IMR-90 (cell line): ENCODE results near the gene HARS2. TPM values are rescaled to one million over a fixed set of nuclear protein-coding genes. Genes with fewer than 3 reads are reported as not detected.
A peak's percentile ranks its signal among the peaks of the same experiment; 100 is the strongest.

Source experiments
- ATAC-seq: fragments of 200-7000 bp; cut with Tn5 transposase; 2 replicates; pipeline ENCODE4 v1.9.1; 2020; ENCODE audit warnings: low read depth, mild to moderate bottlenecking, moderate library complexity
- BruUV-seq: library from RNA; stranded (reverse); fragments of 400-500 nt; replicated peaks from 2 replicates; lab custom pipeline; 2021; lab: Mats Ljungman, UMichigan
- CTCF ChIA-PET: fragments of 300-600 bp; formaldehyde crosslinking; extraction: SDS; loops from one replicate; lab custom pipeline; 2021; ENCODE audit warnings: antibody characterized with exemption; lab: Yijun Ruan, JAX
- POLR2A ChIA-PET: fragments of 300-600 bp; sonication (Branson Sonifier 250); formaldehyde crosslinking; loops from one replicate; lab custom pipeline; 2022; ENCODE audit warnings: antibody characterized with exemption; ENCODE audit not compliant: unreplicated experiment; lab: Charles Lee
- DNase-seq: peaks from one replicate; pipeline ENCODE4 v3.0.0; 2013
- H2AFZ ChIP-seq: replicated peaks from 2 replicates; pipeline ENCODE3; 2013; ENCODE audit warnings: low read length, mild to moderate bottlenecking; ENCODE audit not compliant: poor library complexity
- H2AK5ac ChIP-seq: 2 replicates; pipeline ENCODE4 v1.6.1; 2013; ENCODE audit warnings: low read depth, low read length, inconsistent platforms
- H2AK9ac ChIP-seq: replicated peaks from 2 replicates; pipeline ENCODE3; 2013; ENCODE audit warnings: mild to moderate bottlenecking, low read depth, low read length, moderate library complexity; ENCODE audit not compliant: poor library complexity
- H2BK120ac ChIP-seq: 2 replicates; pipeline ENCODE4 v1.6.1; 2013; ENCODE audit warnings: low read depth, low read length, inconsistent platforms
- H2BK15ac ChIP-seq: 3 replicates; pipeline ENCODE4 v1.6.1; 2013; ENCODE audit warnings: low read depth, low read length, inconsistent platforms
- H2BK20ac ChIP-seq: 2 replicates; pipeline ENCODE4 v1.6.1; 2013; ENCODE audit warnings: low read depth, mild to moderate bottlenecking, inconsistent platforms, low read length, moderate library complexity
- H2BK5ac ChIP-seq: 2 replicates; pipeline ENCODE4 v1.6.1; 2013; ENCODE audit warnings: mild to moderate bottlenecking, low read depth, low read length, inconsistent platforms; ENCODE audit not compliant: poor library complexity, severe bottlenecking
- H3K14ac ChIP-seq: replicated peaks from 2 replicates; pipeline ENCODE4 v1.6.1; 2013; ENCODE audit warnings: low read depth, low read length, inconsistent platforms
- H3K18ac ChIP-seq: 2 replicates; pipeline ENCODE4 v1.6.1; 2013; ENCODE audit warnings: low read depth, low read length, control low read depth
- H3K23ac ChIP-seq: 2 replicates; pipeline ENCODE4 v1.6.1; 2013; ENCODE audit warnings: low read depth, low read length, inconsistent platforms
- H3K27ac ChIP-seq: 2 replicates; pipeline ENCODE4 v1.5.1; 2013; ENCODE audit warnings: mild to moderate bottlenecking, control low read depth, low read length; ENCODE audit not compliant: insufficient read depth
- H3K27me3 ChIP-seq: 2 replicates; pipeline ENCODE4 v1.6.1; 2013; ENCODE audit warnings: low read length; ENCODE audit not compliant: control insufficient read depth, insufficient read depth
- H3K36me3 ChIP-seq: 2 replicates; pipeline ENCODE4 v1.6.1; 2013; ENCODE audit warnings: low read length, mixed read lengths; ENCODE audit not compliant: control insufficient read depth, insufficient read depth
- H3K4ac ChIP-seq: 2 replicates; pipeline ENCODE4 v1.6.1; 2013; ENCODE audit warnings: low read depth, low read length, inconsistent platforms
- H3K4me1 ChIP-seq: 2 replicates; pipeline ENCODE4 v1.6.1; 2013; ENCODE audit warnings: low read length, mixed read lengths; ENCODE audit not compliant: control insufficient read depth, insufficient read depth
- H3K4me2 ChIP-seq: 2 replicates; pipeline ENCODE4 v1.6.1; 2013; ENCODE audit warnings: low read depth, mild to moderate bottlenecking, control low read depth, low read length, moderate library complexity
- H3K4me3 ChIP-seq: 2 replicates; pipeline ENCODE4 v1.5.1; 2013; ENCODE audit warnings: low read depth, mild to moderate bottlenecking, control low read depth, low read length, moderate library complexity; ENCODE audit not compliant: insufficient read depth
- H3K56ac ChIP-seq: 2 replicates; pipeline ENCODE4 v1.6.1; 2013; ENCODE audit warnings: low read length, inconsistent platforms; ENCODE audit not compliant: insufficient read depth; ENCODE audit errors: extremely low read depth
- H3K79me1 ChIP-seq, 2 experiments: 2 replicates each; pipeline ENCODE4 v1.6.1; 2013; ENCODE audit warnings: low read length in 2 of 2, inconsistent platforms in 1 of 2, low read depth in 1 of 2
- H3K9ac ChIP-seq: 2 replicates; pipeline ENCODE4 v1.6.1; 2013; ENCODE audit warnings: low read depth, low read length, control low read depth
- H3K9me1 ChIP-seq: 2 replicates; pipeline ENCODE4 v1.6.1; 2013; ENCODE audit warnings: low read length, inconsistent platforms; ENCODE audit not compliant: insufficient read depth
- H3K9me3 ChIP-seq: 2 replicates; pipeline ENCODE4 v1.6.1; 2013; ENCODE audit warnings: low read length; ENCODE audit not compliant: control insufficient read depth, insufficient read depth
- H4K20me1 ChIP-seq: 2 replicates; pipeline ENCODE4 v1.6.1; 2013; ENCODE audit warnings: low read length, inconsistent platforms; ENCODE audit not compliant: insufficient read depth
- H4K5ac ChIP-seq: 2 replicates; pipeline ENCODE4 v1.6.1; 2013; ENCODE audit warnings: mild to moderate bottlenecking, low read depth, low read length, control low read depth
- H4K8ac ChIP-seq, 2 experiments: 2 replicates each; pipeline ENCODE4 v1.6.1; 2013; ENCODE audit warnings: low read depth in 2 of 2, low read length in 2 of 2, control low read depth in 1 of 2, inconsistent platforms in 1 of 2
- H4K91ac ChIP-seq: 2 replicates; pipeline ENCODE4 v1.6.1; 2013; ENCODE audit warnings: low read depth, low read length, inconsistent platforms; ENCODE audit not compliant: insufficient read depth
- BHLHE40 ChIP-seq: fragments of 150-350 bp; IDR thresholded peaks from 2 replicates; pipeline ENCODE4 v1.6.1; 2016; ENCODE audit warnings: mild to moderate bottlenecking, low read depth, low read length
- CEBPB ChIP-seq: IDR thresholded peaks from 2 replicates; pipeline ENCODE4 v1.6.1; 2012; ENCODE audit warnings: low read depth, low read length, improper control_type of control experiment
- CHD1 ChIP-seq: IDR thresholded peaks from 2 replicates; pipeline ENCODE4 v1.6.1; 2012; ENCODE audit warnings: low read depth, low read length, improper control_type of control experiment
- CTCF ChIP-seq: conservative IDR thresholded peaks from 2 replicates; pipeline ENCODE4 v1.5.1; 2012; ENCODE audit warnings: mild to moderate bottlenecking, low read depth, low read length, improper control_type of control experiment
- ELK1 ChIP-seq: fragments of 150-350 bp; IDR thresholded peaks from 2 replicates; pipeline ENCODE4 v1.6.1; 2016; ENCODE audit warnings: low read depth, mild to moderate bottlenecking, low read length, moderate library complexity, borderline replicate concordance
- FOS ChIP-seq: fragments of 150-350 bp; IDR thresholded peaks from 2 replicates; pipeline ENCODE4 v1.6.1; 2016; ENCODE audit warnings: low read depth, low read length
- MAFK ChIP-seq: IDR thresholded peaks from 2 replicates; pipeline ENCODE4 v1.6.1; 2012; ENCODE audit warnings: low read depth, low read length, improper control_type of control experiment
- MAZ ChIP-seq: IDR thresholded peaks from 2 replicates; pipeline ENCODE4 v1.6.1; 2012; ENCODE audit warnings: low read depth, mild to moderate bottlenecking, low read length, improper control_type of control experiment, moderate library complexity, borderline replicate concordance
- MXI1 ChIP-seq: IDR thresholded peaks from 2 replicates; pipeline ENCODE4 v1.6.1; 2012; ENCODE audit warnings: low read depth, mild to moderate bottlenecking, low read length, moderate library complexity, borderline replicate concordance
- NFE2L2 ChIP-seq: fragments of 150-350 bp; IDR thresholded peaks from 2 replicates; pipeline ENCODE4 v1.6.1; 2016; ENCODE audit warnings: low read depth, mild to moderate bottlenecking, low read length
- RAD21 ChIP-seq: IDR thresholded peaks from 2 replicates; pipeline ENCODE4 v1.6.1; 2012; ENCODE audit warnings: low read length, improper control_type of control experiment
- RCOR1 ChIP-seq: IDR thresholded peaks from 2 replicates; pipeline ENCODE4 v1.6.1; 2012; ENCODE audit warnings: mild to moderate bottlenecking, low read length, improper control_type of control experiment; ENCODE audit not compliant: insufficient replicate concordance
- RFX5 ChIP-seq: IDR thresholded peaks from 2 replicates; pipeline ENCODE4 v1.8.0; 2012; ENCODE audit warnings: low read depth, mild to moderate bottlenecking, low read length, moderate library complexity
- USF2 ChIP-seq: fragments of 150-350 bp; IDR thresholded peaks from 2 replicates; pipeline ENCODE4 v1.6.1; 2017; ENCODE audit warnings: mild to moderate bottlenecking, antibody characterized with exemption, low read length, low read depth
- WGBS, 2 experiments: methylation state at CpG; one replicate each; pipeline versions ENCODE4 v1.1.5 to v1.1.7; 2013; ENCODE audit warnings: missing lambda C conversion rate in 2 of 2; ENCODE audit not compliant: insufficient read length in 1 of 2; ENCODE audit errors: extremely low coverage in 2 of 2; 5-methylcytosine and 5-hydroxymethylcytosine counted together
- dilution Hi-C: fragments of 300-500 bp; cut with HindIII; formaldehyde crosslinking; loops from one replicate; pipeline ENCODE4 v1.14.3; 2018; ENCODE audit warnings: low sequenced_read_pairs; ENCODE audit not compliant: unreplicated experiment
- in situ Hi-C: fragments of 300-500 bp; cut with MboI; formaldehyde crosslinking; loops from 3 replicates; pipeline ENCODE4 v1.14.3; 2019; ENCODE audit warnings: low sequenced_read_pairs, inconsistent platforms, mixed read lengths
- intact Hi-C: fragments of 100-400 bp; cut with micrococcal nuclease; formaldehyde crosslinking; loops from 2 replicates; pipeline ENCODE4 v1.10.0; 2022
- polyA plus RNA-seq, 3 experiments: library from polyadenylated mRNA; depleted of rRNA; stranded (reverse); fragments of >200 nt; gene quantifications; 2 replicates each; pipeline ENCODE4 v1.2.3, GENCODE V29; 2012; ENCODE audit warnings: low replicate concordance in 1 of 3
- total RNA-seq: library from RNA; depleted of rRNA; stranded (reverse); fragments of >200 nt; gene quantifications from 2 replicates; pipeline ENCODE4 v1.2.3, GENCODE V29; 2012

The HARS2 gene
- total and polyA plus RNA-seq, 2 of the 4 experiments (the other 2 are of a cell fraction): 30.1 to 33.0 TPM

GRCh38 chr5:140725799-140726471 lies 34.7 kb downstream of the HARS2 start:
- peak overlapping the region; percentile 33 for H3K4me2 ChIP-seq
- H4K8ac ChIP-seq: peak overlapping the region in 1 of 2 experiments; percentile 22; a peak in 1 of 4 replicates
- no peak overlapping the region for H2BK20ac ChIP-seq
- no peaks in the 10 kb centered on the region for H3K9me3 ChIP-seq
- no peak overlapping the region for H3K27ac ChIP-seq
- intact Hi-C loops (loop anchor here (10.0 kb wide), 1 partner anchor 481 kb away; no protein-coding TSS in a partner anchor), dilution Hi-C loops (no loop called here), in situ Hi-C loops (no loop called here)
- H3K4ac ChIP-seq: no peak overlapping the region
- no peak overlapping the region for H3K9ac ChIP-seq
- H3K27me3 ChIP-seq: no peaks in the 10 kb centered on the region
- no peak overlapping the region for H3K18ac ChIP-seq
- ATAC-seq (peak; percentile 97), DNase-seq (peak; percentile 94)
- no peak overlapping the region for H3K56ac ChIP-seq
- ChIA-PET CTCF (interaction anchor here (1.7 kb wide), 1 partner anchor 838 kb away, joined by 3 read pairs; no protein-coding TSS in a partner anchor), POLR2A (no interaction called here)
- no peaks in the 10 kb centered on the region for H3K79me1 ChIP-seq
- no peak overlapping the region for H4K91ac ChIP-seq
- H3K23ac ChIP-seq: no peak overlapping the region
- no TSS peak for BruUV-seq
- peak overlapping the region; percentile 88 for H2AK9ac ChIP-seq
- H2AFZ ChIP-seq: peak overlapping the region; percentile 96
- H2AK5ac ChIP-seq: no peak overlapping the region
- no peaks in the 10 kb centered on the region for H3K36me3 ChIP-seq
- no peaks in the 10 kb centered on the region for H3K9me1 ChIP-seq
- H4K20me1 ChIP-seq: no peaks in the 10 kb centered on the region
- WGBS, 2 experiments: 9% methylated on average over 7 of the region's 23 CpGs; no CpG with 5 or more reads in 1 of the 2 experiments
- H2BK5ac ChIP-seq: no peak overlapping the region
- peak overlapping the region; percentile 38 for H3K4me3 ChIP-seq
- no peak overlapping the region for H2BK120ac ChIP-seq
- H2BK15ac ChIP-seq: no peak overlapping the region
- H3K4me1 ChIP-seq: no peaks in the 10 kb centered on the region
- H3K14ac ChIP-seq: no peak overlapping the region; the same call in 1 of the 2 replicates
- H4K5ac ChIP-seq: no peak overlapping the region
- TF ChIP-seq BHLHE40 (no peak), ELK1 (no peak), FOS (peak; percentile 93), CTCF (no peak), MAZ (no peak), RAD21 (no peak), RFX5 (peak; percentile 37; the same call in 1 of the 2 replicates), MXI1 (no peak), CEBPB (no peak), MAFK (peak; percentile 55; the same call in 1 of the 2 replicates), USF2 (no peak), NFE2L2 (no peak), RCOR1 (no peak), CHD1 (no peak)
